ENCODE results near the gene CCSER2. TPM values are rescaled to one million over a fixed set of nuclear protein-coding genes. Genes with fewer than 3 reads are reported as not detected.
A peak's percentile ranks its signal among the peaks of the same experiment; 100 is the strongest.

The CCSER2 gene
- total RNA-seq, 2 experiments from 2014 or later, result 56.9 to 57.5 TPM

GRCh38 chr10:84365335-84365881 lies 37.0 kb downstream of the CCSER2 start:
- no peak for TF ChIP-seq CTCF (IDR thresholded peaks at IDR 0.05)
- DNase-seq (no peak), ATAC-seq (peak; percentile 26)
- POLR2A ChIA-PET, result interaction anchor here (0.6 kb wide), 1 partner anchor 36 kb away, joined by 4 read pairs; no protein-coding TSS in a partner anchor
- Mint-ChIP-seq H3K27ac (peak overlapping the region; percentile 25), H3K27me3 (no peaks in the 10 kb centered on the region), H3K9me3 (peaks cover 5% of the 10 kb centered on the region), H3K4me1 (ENCODE audit: low read depth) (peaks cover 67% of the 10 kb centered on the region), H3K36me3 (ENCODE audit: low read depth) (peaks cover 19% of the 10 kb centered on the region), H3K4me3 (no peak overlapping the region)
- CTCF ChIA-PET, result interaction anchor here (0.9 to 18.4 kb wide), 7 partner anchors 8 to 172 kb away, joined by 3 to 184 read pairs (median 4); no protein-coding TSS in a partner anchor
- intact Hi-C loops (cut with micrococcal nuclease), result no loop called here

- no peak for TF ChIP-seq CTCF (IDR thresholded peaks at IDR 0.05)
- POLR2A ChIA-PET, result interaction anchor here (0.6 kb wide), 2 partner anchors 129 to 161 kb away, joined by 3 read pairs; no protein-coding TSS in a partner anchor
- no peak for ATAC-seq
- intact Hi-C loops (cut with micrococcal nuclease), result no loop called here
- Mint-ChIP-seq H3K27me3 (no peaks in the 10 kb centered on the region), H3K9me3 (peaks cover 5% of the 10 kb centered on the region), H3K4me1 (ENCODE audit: low read depth) (peaks cover 63% of the 10 kb centered on the region), H3K27ac (peak overlapping the region; percentile 10), H3K36me3 (ENCODE audit: low read depth) (peaks cover 22% of the 10 kb centered on the region), H3K4me3 (no peak overlapping the region)
- CTCF ChIA-PET, result interaction anchor here (0.8 to 18.4 kb wide), 8 partner anchors 8 to 171 kb away, joined by 3 to 184 read pairs (median 4); no protein-coding TSS in a partner anchor
- DNase-seq, result no peak
Observed at GRCh38 chr10:84366041-84366440, 37.7 kb downstream of the CCSER2 start.

- ChIA-PET CTCF (no interaction called here), POLR2A (no interaction called here)
- Mint-ChIP-seq H3K9me3 (peaks cover 5% of the 10 kb centered on the region), H3K4me3 (no peak overlapping the region), H3K27me3 (no peaks in the 10 kb centered on the region), H3K27ac (no peak overlapping the region), H3K4me1 (ENCODE audit: low read depth) (peaks cover 63% of the 10 kb centered on the region), H3K36me3 (ENCODE audit: low read depth) (peaks cover 30% of the 10 kb centered on the region)
- no peak for DNase-seq
- intact Hi-C loops (cut with micrococcal nuclease), result no loop called here
- no peak for TF ChIP-seq CTCF (IDR thresholded peaks at IDR 0.05)
- ATAC-seq, result no peak
Observed at GRCh38 chr10:84367256-84367655, 38.9 kb downstream of the CCSER2 start.

GRCh38 chr10:84368828-84369227 lies 40.4 kb downstream of the CCSER2 start:
- intact Hi-C loops (cut with micrococcal nuclease), result no loop called here
- ChIA-PET CTCF (interaction anchor here (1.0 to 1.6 kb wide), 2 partner anchors 16 to 169 kb away, joined by 6 read pairs; no protein-coding TSS in a partner anchor), POLR2A (no interaction called here)
- ATAC-seq, result no peak
- no peak for DNase-seq
- peaks cover 23% of the 10 kb centered on the region for H3K36me3 Mint-ChIP-seq (ENCODE audit: low read depth)
- no peak for TF ChIP-seq CTCF (IDR thresholded peaks at IDR 0.05)
- H3K4me3 Mint-ChIP-seq, result no peak overlapping the region
- no peak overlapping the region for H3K27ac Mint-ChIP-seq
- no peaks in the 10 kb centered on the region for H3K27me3 Mint-ChIP-seq
- peaks cover 53% of the 10 kb centered on the region for H3K4me1 Mint-ChIP-seq (ENCODE audit: low read depth)
- peaks cover 4% of the 10 kb centered on the region for H3K9me3 Mint-ChIP-seq

- ATAC-seq (no peak), DNase-seq (no peak)
- H3K4me1 Mint-ChIP-seq (ENCODE audit: low read depth), result peaks cover 50% of the 10 kb centered on the region
- no peak overlapping the region for H3K27ac Mint-ChIP-seq
- H3K27me3 Mint-ChIP-seq, result no peaks in the 10 kb centered on the region
- H3K36me3 Mint-ChIP-seq (ENCODE audit: low read depth), result peaks cover 26% of the 10 kb centered on the region
- TF ChIP-seq CTCF (IDR thresholded peaks at IDR 0.05), result no peak
- CTCF ChIA-PET, result interaction anchor here (1.0 to 7.1 kb wide), 7 partner anchors 18 to 166 kb away, joined by 4 to 100 read pairs (median 7); no protein-coding TSS in a partner anchor
- intact Hi-C loops (cut with micrococcal nuclease), result no loop called here
- POLR2A ChIA-PET, result no interaction called here
- no peak overlapping the region for H3K4me3 Mint-ChIP-seq
- peaks cover 4% of the 10 kb centered on the region for H3K9me3 Mint-ChIP-seq
Observed at GRCh38 chr10:84370283-84370682, 41.9 kb downstream of the CCSER2 start.

Data from activated CD8-positive, alpha-beta T cell treated with anti-CD3 and anti-CD28 coated beads for 36 hours (primary cell).